OCI-LY7 (cell line): ENCODE results near the gene KCNK13. TPM values are rescaled to one million over a fixed set of nuclear protein-coding genes. Genes with fewer than 3 reads are reported as not detected.

Source experiments
- BruUV-seq: library from RNA; stranded (reverse); fragments of 400-500 nt; replicated peaks from 2 replicates; lab custom pipeline; 2021; lab: Mats Ljungman, UMichigan
- CTCF ChIA-PET: fragments of 300-600 bp; sonication (Branson Sonifier 250); formaldehyde crosslinking; loops from one replicate; lab custom pipeline; 2022; ENCODE audit warnings: antibody characterized with exemption; ENCODE audit not compliant: unreplicated experiment; lab: Charles Lee
- POLR2A ChIA-PET: fragments of 300-600 bp; sonication (Branson Sonifier 250); formaldehyde crosslinking; loops from one replicate; lab custom pipeline; 2022; ENCODE audit warnings: antibody characterized with exemption; lab: Charles Lee
- DNase-seq: peaks from one replicate; pipeline ENCODE4 v3.0.0-alpha.2; 2015; ENCODE audit warnings: low spot score
- H2AFZ ChIP-seq: fragments of 200-600 bp; sonication (generic), shearing (Covaris generic); 2 replicates; pipeline ENCODE4 v1.6.1; 2014; ENCODE audit warnings: mild to moderate bottlenecking, antibody characterized with exemption, low read length, moderate library complexity
- H3K27ac ChIP-seq: fragments of 200-600 bp; sonication (generic); 2 replicates; pipeline ENCODE4 v1.5.1; 2014; ENCODE audit warnings: mixed run types, low read depth, mild to moderate bottlenecking, moderate library complexity, low read length, inconsistent platforms; ENCODE audit not compliant: poor library complexity, severe bottlenecking
- H3K36me3 ChIP-seq: fragments of 200-600 bp; sonication (generic); 2 replicates; pipeline ENCODE4 v1.6.1; 2014; ENCODE audit warnings: mild to moderate bottlenecking, antibody characterized with exemption, low read length, moderate library complexity, mixed read lengths; ENCODE audit not compliant: insufficient read depth
- H3K4me1 ChIP-seq: fragments of 200-600 bp; sonication (generic); 2 replicates; pipeline ENCODE4 v1.5.1; 2014; ENCODE audit warnings: mild to moderate bottlenecking, low read length; ENCODE audit not compliant: insufficient read depth, poor library complexity, severe bottlenecking
- H3K4me2 ChIP-seq: fragments of 200-600 bp; sonication (generic); 2 replicates; pipeline ENCODE4 v1.6.1; 2014; ENCODE audit warnings: mild to moderate bottlenecking, low read length
- H3K4me3 ChIP-seq: fragments of 200-600 bp; sonication (generic); 2 replicates; pipeline ENCODE4 v1.5.1; 2014; ENCODE audit warnings: mild to moderate bottlenecking, low read depth, low read length; ENCODE audit not compliant: poor library complexity, severe bottlenecking
- H3K79me2 ChIP-seq: fragments of 200-600 bp; sonication (generic); 2 replicates; pipeline ENCODE4 v1.6.1; 2016; ENCODE audit warnings: low read depth, mild to moderate bottlenecking, low read length, moderate library complexity, mixed read lengths; ENCODE audit not compliant: insufficient read depth
- H3K9me2 ChIP-seq: fragments of 200-600 bp; sonication (generic); 2 replicates; pipeline ENCODE4 v1.6.1; 2016; ENCODE audit warnings: mild to moderate bottlenecking, low read length, mixed read lengths; ENCODE audit not compliant: insufficient read depth
- H3K9me3 ChIP-seq: fragments of 200-600 bp; sonication (generic); 2 replicates; pipeline ENCODE4 v1.6.1; 2014; ENCODE audit warnings: mild to moderate bottlenecking, mixed run types, low read length, mixed read lengths
- H4K20me1 ChIP-seq: fragments of 200-600 bp; sonication (generic); 2 replicates; pipeline ENCODE4 v1.6.1; 2014; ENCODE audit warnings: mild to moderate bottlenecking, antibody characterized with exemption, low read length, moderate library complexity, mixed read lengths; ENCODE audit not compliant: insufficient read depth
- CTCF ChIP-seq: fragments of 200-600 bp; sonication (generic); conservative IDR thresholded peaks from 2 replicates; pipeline ENCODE4 v1.5.1; 2014; ENCODE audit warnings: mild to moderate bottlenecking, antibody characterized with exemption, low read length, moderate library complexity, mixed read lengths
- EZH2phosphoT487 ChIP-seq: fragments of 200-600 bp; sonication (generic); IDR thresholded peaks from 2 replicates; pipeline ENCODE4 v1.6.1; 2018; ENCODE audit warnings: low read depth, borderline replicate concordance, mild to moderate bottlenecking, mixed run types, antibody characterized with exemption, low read length, moderate library complexity, mixed read lengths
- intact Hi-C: fragments of 100-400 bp; cut with micrococcal nuclease; formaldehyde crosslinking; loops from one replicate; pipeline ENCODE4 v1.10.0; 2022; ENCODE audit not compliant: unreplicated experiment
- total RNA-seq, 2 experiments: library from RNA; depleted of rRNA in 1 of 2; stranded (reverse); fragments of >200 nt in 1 of 2; shearing (Covaris generic) in 1 of 2; gene quantifications; 2 replicates each; pipeline ENCODE4 v1.2.3, GENCODE V29; 2014 to 2022

Gene KCNK13
- total RNA-seq, 2 experiments from 2014 or later: not detected

- Histone ChIP-seq H4K20me1 (no peaks in the 10 kb centered on the region), H3K4me3 (no peak overlapping the region), H3K9me2 (no peaks in the 10 kb centered on the region), H3K79me2 (no peaks in the 10 kb centered on the region), H2AFZ (no peak overlapping the region), H3K36me3 (no peaks in the 10 kb centered on the region), H3K27ac (no peak overlapping the region), H3K9me3 (no peaks in the 10 kb centered on the region), H3K4me1 (no peaks in the 10 kb centered on the region), H3K4me2 (no peak overlapping the region)
- CTCF ChIA-PET: no interaction called here
- no peak for TF ChIP-seq EZH2phosphoT487
- no peak for TF ChIP-seq CTCF
- DNase-seq: no peak
- BruUV-seq: no TSS peak
- intact Hi-C loops: no loop called here
- POLR2A ChIA-PET: interaction anchor here (0.5 to 0.6 kb wide), 2 partner anchors 150 to 1275 kb away, joined by 3 to 4 read pairs; no protein-coding TSS in a partner anchor
Observed at GRCh38 chr14:90179809-90180779, 118.3 kb downstream of the KCNK13 start.

- TF ChIP-seq EZH2phosphoT487: no peak
- TF ChIP-seq CTCF: no peak
- ChIA-PET CTCF (interaction anchor here (0.6 kb wide), 1 partner anchor 270 kb away, joined by 4 read pairs; no protein-coding TSS in a partner anchor), POLR2A (no interaction called here)
- Histone ChIP-seq H3K27ac (no peak overlapping the region), H3K79me2 (no peaks in the 10 kb centered on the region), H2AFZ (no peak overlapping the region), H3K9me2 (no peaks in the 10 kb centered on the region), H3K9me3 (no peaks in the 10 kb centered on the region), H3K4me1 (no peaks in the 10 kb centered on the region), H3K4me3 (no peak overlapping the region), H4K20me1 (no peaks in the 10 kb centered on the region), H3K4me2 (no peak overlapping the region), H3K36me3 (no peaks in the 10 kb centered on the region)
- intact Hi-C loops: no loop called here
- DNase-seq: no peak
- BruUV-seq: no TSS peak
Observed at GRCh38 chr14:90184094-90184493, 122.3 kb downstream of the KCNK13 start.
